PC-3 (cell line): ENCODE data around the gene SLC17A5.

Source experiments
- EZH2 ChIP-seq: fragments of 300-600 bp; sonication (generic); IDR thresholded peaks from one replicate; pipeline ENCODE4 v1.6.1; 2017; ENCODE audit warnings: antibody characterized with exemption, mild to moderate bottlenecking, low read length; ENCODE audit not compliant: unreplicated experiment
- TF ChIP-seq, protein P1 (sequence below): fragments of 300-600 bp; sonication (generic); conservative IDR thresholded peaks from 2 replicates; pipeline ENCODE4 v1.5.1; 2017; ENCODE audit warnings: antibody characterized with exemption, low read depth, mild to moderate bottlenecking, low read length

DNA sequence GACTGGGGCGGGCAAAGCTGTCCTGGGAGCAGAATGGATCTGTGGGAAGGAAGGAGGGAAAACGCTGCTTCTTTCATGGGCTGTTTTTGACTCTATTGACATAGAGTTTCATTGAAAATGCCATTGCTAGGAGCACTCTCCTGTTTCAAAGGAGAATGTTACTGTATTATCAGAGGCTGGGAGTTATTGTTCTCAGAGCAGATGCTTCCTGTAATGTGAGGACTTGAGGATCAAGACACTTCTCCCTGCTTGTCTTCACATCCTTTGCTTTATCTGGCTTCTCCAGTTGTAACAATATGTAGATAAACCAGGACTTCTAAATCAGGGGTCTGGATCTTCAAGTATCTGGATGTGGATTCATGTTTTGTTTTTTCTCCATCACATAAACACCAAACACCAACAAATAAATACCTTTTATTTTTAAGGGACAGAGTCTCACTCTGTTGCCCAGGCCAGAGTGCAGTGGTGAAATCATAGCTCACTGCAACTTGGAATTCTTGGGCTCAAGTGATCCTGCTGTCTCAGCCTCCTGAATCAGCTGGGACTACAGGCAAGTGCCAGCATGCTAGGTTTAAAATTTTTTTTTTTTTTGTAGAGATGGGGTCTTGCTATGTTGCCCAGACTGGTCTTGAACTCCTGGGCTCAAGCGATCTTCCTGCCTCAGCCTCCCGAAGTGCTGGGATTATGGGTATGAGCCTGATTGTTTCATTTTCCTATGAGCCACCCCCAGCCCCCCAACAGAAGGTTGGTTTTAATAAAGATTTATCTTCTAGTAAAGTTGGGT lies 46.1 kb upstream of the SLC17A5 start:
- TF ChIP-seq, protein P1, sequence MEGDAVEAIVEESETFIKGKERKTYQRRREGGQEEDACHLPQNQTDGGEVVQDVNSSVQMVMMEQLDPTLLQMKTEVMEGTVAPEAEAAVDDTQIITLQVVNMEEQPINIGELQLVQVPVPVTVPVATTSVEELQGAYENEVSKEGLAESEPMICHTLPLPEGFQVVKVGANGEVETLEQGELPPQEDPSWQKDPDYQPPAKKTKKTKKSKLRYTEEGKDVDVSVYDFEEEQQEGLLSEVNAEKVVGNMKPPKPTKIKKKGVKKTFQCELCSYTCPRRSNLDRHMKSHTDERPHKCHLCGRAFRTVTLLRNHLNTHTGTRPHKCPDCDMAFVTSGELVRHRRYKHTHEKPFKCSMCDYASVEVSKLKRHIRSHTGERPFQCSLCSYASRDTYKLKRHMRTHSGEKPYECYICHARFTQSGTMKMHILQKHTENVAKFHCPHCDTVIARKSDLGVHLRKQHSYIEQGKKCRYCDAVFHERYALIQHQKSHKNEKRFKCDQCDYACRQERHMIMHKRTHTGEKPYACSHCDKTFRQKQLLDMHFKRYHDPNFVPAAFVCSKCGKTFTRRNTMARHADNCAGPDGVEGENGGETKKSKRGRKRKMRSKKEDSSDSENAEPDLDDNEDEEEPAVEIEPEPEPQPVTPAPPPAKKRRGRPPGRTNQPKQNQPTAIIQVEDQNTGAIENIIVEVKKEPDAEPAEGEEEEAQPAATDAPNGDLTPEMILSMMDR = no peak
- TF ChIP-seq EZH2 = no peak
